Effector memory CD4-positive, alpha-beta T cell (primary cell): ENCODE results near the gene LTB.

Experiments
- DNase-seq, 3 donors: peaks; one replicate each; pipeline ENCODE4 v3.0.0-alpha.2; 2020
- H3K27ac ChIP-seq: 2 replicates; pipeline ENCODE4 v1.7.0; 2013; ENCODE audit warnings: mild to moderate bottlenecking, low read length, moderate library complexity; ENCODE audit not compliant: insufficient read depth, poor library complexity, severe bottlenecking
- H3K27me3 ChIP-seq: replicated peaks from 2 replicates; pipeline ENCODE4 v1.7.0; 2013; ENCODE audit warnings: mild to moderate bottlenecking, low read length; ENCODE audit not compliant: insufficient read depth, control insufficient read depth, poor library complexity, severe bottlenecking
- H3K36me3 ChIP-seq: 2 replicates; pipeline ENCODE4 v1.7.0; 2013; ENCODE audit warnings: mild to moderate bottlenecking, low read length, moderate library complexity; ENCODE audit not compliant: control insufficient read depth, insufficient read depth
- H3K4me1 ChIP-seq: 2 replicates; pipeline ENCODE4 v1.7.0; 2013; ENCODE audit warnings: low read length, mild to moderate bottlenecking; ENCODE audit not compliant: control insufficient read depth, insufficient read depth, poor library complexity, severe bottlenecking
- H3K4me3 ChIP-seq: 2 replicates; pipeline ENCODE4 v1.7.0; 2013; ENCODE audit warnings: low read length, low read depth, mild to moderate bottlenecking; ENCODE audit not compliant: insufficient read depth, poor library complexity, severe bottlenecking
- H3K9me3 ChIP-seq: 2 replicates; pipeline ENCODE4 v1.7.0; 2013; ENCODE audit warnings: mild to moderate bottlenecking, low read length, moderate library complexity; ENCODE audit not compliant: control insufficient read depth

LTB gene

DNA sequence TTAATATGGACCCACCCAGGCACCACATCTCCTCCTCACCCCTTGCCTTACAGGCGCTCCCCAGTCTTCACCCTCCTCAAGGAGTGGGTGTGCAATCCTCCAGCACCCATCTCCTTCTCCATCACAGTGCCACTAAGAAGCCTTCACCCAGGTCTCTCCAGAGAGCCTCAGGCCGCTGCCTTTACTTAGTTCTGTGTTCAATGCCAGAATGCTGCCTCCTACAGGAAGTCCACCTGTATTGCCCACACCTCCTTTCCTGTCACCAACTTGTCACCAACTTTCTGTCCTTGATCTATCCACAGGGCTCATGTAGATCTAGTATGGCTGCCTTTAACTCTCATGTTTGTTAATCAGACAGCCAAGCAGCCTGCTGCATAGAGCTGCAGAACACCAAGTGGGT lies 3.3 kb upstream of the LTB start:
- peak in 1 of 3 donors; percentile 28 for DNase-seq
- H3K36me3 ChIP-seq, result peaks cover 3% of the 10 kb centered on the region
- peaks cover 65% of the 10 kb centered on the region for H3K4me1 ChIP-seq
- no peaks in the 10 kb centered on the region for H3K27me3 ChIP-seq
- peak overlapping the region; percentile 95 for H3K27ac ChIP-seq
- no peaks in the 10 kb centered on the region for H3K9me3 ChIP-seq
- H3K4me3 ChIP-seq, result peak overlapping the region; percentile 12

DNA sequence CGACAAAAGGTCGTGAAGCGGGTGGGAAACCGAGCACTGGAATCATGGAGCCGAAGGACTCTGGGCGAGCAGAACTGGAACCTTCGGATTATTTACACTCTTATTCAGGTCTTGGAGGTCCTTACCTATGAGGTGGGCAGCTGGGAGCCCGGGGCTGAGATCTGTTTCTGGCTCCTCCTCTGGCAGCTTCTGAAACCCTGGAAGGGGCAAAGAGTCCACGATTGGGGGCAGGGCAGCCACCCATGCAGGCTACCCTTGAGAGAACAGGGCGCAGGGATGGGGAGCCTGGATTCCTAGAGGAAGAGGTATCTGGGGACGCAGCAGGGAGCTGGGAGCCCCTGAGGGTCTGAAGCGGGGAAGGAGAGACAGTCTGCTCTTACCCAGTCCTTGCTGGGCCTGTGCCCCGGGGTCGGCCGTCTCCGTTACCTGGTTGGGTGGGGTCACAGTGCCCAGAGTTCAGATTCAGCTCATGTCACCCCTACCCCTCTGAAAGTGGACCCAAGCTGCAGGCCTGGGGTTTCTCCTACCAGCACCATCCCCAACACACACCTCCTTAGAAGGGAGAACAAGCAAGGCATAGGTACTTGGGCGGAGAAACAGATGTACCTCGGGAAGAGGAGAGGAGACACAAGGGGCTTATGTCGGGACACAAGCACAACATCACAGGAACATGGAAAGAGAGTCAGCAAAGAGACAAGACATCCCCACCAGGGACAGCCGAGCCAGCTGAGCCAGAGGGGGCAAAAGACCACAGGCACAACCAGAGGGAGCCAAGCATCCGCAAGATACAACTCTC lies 592 bp downstream of the LTB start:
- H3K27ac ChIP-seq, result peak overlapping the region; percentile 95

DNA sequence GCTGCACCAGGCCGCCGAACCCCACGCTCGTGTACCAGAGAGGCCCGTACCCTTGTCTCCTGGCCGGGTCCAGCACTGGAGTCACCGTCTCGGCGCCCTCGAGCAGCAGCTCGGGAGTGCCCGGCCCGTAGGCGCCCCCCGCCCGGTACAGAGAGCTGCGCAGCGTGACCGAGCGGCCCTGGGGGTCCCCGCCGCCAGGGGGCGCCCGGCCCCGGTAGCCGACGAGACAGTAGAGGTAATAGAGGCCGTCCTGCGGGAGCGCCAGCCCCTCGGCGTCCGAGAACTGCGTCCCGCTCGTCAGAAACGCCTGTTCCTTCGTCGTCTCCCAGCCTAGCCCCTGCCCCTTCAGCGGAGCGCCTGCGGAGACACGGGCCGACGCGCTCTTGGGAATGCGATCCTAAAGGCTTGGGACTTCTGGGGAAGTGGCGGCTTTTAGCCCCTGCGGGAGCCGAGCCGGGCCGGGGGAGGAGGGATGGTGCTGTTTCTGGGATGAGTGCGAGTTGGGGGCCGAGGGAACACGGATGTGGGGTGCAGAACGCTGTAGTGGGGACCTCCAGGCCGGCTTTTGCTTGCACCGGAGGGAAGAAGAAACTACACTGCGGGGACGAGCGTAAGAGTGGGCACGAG lies 1.3 kb downstream of the LTB start:
- Histone ChIP-seq H3K9me3 (no peaks in the 10 kb centered on the region), H3K4me1 (peaks cover 70% of the 10 kb centered on the region), H3K36me3 (peaks cover 9% of the 10 kb centered on the region), H3K4me3 (peak overlapping the region; percentile 91), H3K27me3 (no peaks in the 10 kb centered on the region), H3K27ac (peak overlapping the region; percentile 95)
- peak; percentile 74 to 83 (median 75) for DNase-seq

More for the DNA sequence above, 592 bp downstream of the LTB start:
- peak overlapping the region; percentile 91 for H3K4me3 ChIP-seq
- DNase-seq, result no peak
- H3K36me3 ChIP-seq, result peaks cover 9% of the 10 kb centered on the region
- H3K9me3 ChIP-seq, result no peaks in the 10 kb centered on the region
- H3K27me3 ChIP-seq, result no peaks in the 10 kb centered on the region
- H3K4me1 ChIP-seq, result peaks cover 76% of the 10 kb centered on the region

DNA sequence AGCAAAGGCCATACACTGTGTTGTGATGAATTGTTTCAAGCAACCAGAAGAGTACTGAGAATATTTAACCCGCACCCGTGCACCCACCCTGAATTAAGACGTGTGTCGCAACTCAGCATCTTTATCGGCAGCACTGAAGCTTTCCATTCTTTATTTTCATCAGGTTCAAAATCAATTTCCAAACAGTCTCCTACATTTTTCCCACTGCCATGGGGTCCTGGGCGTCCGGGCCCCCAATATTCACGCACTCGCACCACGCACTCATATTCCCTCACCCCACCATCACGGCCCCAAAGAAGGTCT lies 1.8 kb downstream of the LTB start:
- DNase-seq, result no peak
- Histone ChIP-seq H3K27ac (peak overlapping the region; percentile 95), H3K27me3 (no peaks in the 10 kb centered on the region), H3K36me3 (peaks cover 9% of the 10 kb centered on the region), H3K9me3 (no peaks in the 10 kb centered on the region), H3K4me1 (peaks cover 64% of the 10 kb centered on the region), H3K4me3 (peak overlapping the region; percentile 91)

DNA sequence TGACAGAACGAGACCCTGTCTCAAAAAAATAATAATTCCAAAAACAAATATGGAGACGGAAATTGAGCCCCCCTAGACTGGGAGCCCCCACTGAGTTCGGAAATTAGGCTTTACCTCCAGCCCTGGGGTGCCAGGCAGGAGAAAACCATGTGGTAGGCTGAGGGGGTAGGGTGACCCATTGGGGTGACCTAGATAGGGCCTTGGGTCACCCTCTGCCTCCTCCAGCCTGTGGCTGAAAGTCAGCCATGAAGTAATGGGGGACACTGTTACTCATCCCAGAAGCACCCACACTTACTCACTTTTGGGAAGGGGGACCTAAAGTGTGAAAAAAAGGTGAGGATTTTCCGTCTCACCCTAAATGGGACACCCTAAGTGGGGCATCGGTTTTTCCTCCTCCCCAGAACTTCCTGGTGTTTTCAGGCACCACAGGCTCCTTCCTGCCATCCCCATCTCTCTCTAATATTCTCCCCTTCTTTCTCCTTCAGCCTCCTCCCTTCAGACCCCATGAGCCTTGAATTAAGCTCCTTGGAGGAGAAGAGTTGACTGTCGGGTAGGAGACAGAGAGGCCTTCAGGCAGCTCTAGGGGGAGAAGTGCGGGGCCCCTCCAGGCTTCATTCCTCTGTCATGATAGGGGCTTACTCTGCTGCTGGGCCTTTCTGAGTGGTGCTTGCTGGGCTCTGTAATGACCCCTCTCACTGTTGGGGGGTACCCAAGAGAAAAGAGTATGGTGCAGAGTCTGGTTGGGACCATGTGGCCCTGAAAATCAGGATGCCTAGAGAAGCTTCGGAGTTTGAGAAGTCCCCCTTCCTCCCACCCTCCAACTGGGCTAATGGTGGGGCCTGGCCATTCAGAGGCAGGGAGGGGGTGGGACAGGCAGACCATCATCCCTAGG lies 2.4 kb downstream of the LTB start:
- Histone ChIP-seq H3K36me3 (peaks cover 9% of the 10 kb centered on the region), H3K9me3 (no peaks in the 10 kb centered on the region), H3K27ac (peak overlapping the region; percentile 95), H3K4me3 (peak overlapping the region; percentile 91), H3K4me1 (peaks cover 64% of the 10 kb centered on the region), H3K27me3 (no peaks in the 10 kb centered on the region)
- DNase-seq, result peak in 1 of 3 donors; percentile 50

DNA sequence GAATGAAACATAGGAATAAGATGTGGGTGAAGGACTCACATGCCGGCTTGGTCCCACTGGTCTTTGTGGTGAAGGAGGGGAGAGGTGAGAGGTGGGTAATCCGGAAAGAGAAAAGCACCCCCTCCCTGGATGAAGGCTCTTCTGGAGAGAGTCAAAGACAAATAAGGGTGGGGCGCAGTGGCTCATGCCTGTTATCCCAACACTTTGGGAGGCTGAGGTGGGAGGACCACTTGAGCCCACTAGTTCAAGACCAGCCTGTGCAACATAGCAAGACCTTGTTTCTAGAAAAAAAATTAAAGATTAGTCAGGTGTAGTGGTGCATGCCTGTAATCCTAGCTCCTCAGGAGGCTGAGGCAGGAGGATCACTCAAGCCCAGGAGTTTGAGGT lies 3.1 kb downstream of the LTB start:
- peak overlapping the region; percentile 95 for H3K27ac ChIP-seq
- no peaks in the 10 kb centered on the region for H3K27me3 ChIP-seq
- H3K36me3 ChIP-seq, result peaks cover 9% of the 10 kb centered on the region
- peak overlapping the region; percentile 91 for H3K4me3 ChIP-seq
- no peaks in the 10 kb centered on the region for H3K9me3 ChIP-seq
- peaks cover 64% of the 10 kb centered on the region for H3K4me1 ChIP-seq
- no peak for DNase-seq

DNA sequence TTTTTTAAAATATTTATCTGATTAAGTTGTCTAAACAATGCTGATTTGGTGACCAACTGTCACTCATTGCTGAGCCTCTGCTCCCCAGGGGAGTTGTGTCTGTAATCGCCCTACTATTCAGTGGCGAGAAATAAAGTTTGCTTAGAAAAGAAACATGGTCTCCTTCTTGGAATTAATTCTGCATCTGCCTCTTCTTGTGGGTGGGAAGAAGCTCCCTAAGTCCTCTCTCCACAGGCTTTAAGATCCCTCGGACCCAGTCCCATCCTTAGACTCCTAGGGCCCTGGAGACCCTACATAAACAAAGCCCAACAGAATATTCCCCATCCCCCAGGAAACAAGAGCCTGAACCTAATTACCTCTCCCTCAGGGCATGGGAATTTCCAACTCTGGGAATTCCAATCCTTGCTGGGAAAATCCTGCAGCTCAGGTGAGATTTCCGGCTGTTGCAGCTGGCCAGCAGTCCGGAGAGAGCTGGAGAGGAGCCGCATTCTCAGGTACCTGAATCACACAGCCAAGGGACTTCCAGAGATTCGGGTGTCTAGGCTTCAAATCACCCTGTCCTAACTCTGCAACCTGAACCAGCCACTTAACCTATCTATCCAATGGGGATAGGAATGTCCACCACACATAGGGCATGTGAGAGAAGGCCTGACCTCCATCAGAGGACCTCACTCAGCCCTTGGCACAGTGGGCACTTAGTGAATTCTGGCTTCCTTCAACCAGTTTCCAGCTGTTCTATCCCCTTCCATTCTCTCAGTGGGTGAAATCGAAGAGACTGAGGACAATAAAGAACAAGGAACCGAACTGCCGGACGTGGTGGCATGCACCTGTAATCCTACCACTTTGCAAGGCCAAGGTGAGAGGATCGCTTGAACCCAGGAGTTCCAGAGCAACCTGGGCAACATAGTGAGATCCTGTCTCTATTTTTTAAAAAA lies 3.8 kb downstream of the LTB start:
- Histone ChIP-seq H3K4me1 (peaks cover 64% of the 10 kb centered on the region), H3K9me3 (no peaks in the 10 kb centered on the region), H3K27me3 (no peaks in the 10 kb centered on the region), H3K4me3 (peak overlapping the region; percentile 91), H3K27ac (peak overlapping the region; percentile 95), H3K36me3 (peaks cover 9% of the 10 kb centered on the region)
- DNase-seq, result no peak

DNA sequence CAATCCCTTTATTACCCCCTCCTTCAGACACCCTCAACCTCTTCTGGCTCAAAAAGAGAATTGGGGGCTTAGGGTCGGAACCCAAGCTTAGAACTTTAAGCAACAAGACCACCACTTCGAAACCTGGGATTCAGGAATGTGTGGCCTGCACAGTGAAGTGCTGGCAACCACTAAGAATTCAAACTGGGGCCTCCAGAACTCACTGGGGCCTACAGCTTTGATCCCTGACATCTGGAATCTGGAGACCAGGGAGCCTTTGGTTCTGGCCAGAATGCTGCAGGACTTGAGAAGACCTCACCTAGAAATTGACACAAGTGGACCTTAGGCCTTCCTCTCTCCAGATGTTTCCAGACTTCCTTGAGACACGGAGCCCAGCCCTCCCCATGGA lies 4.7 kb downstream of the LTB start:
- Histone ChIP-seq H3K27ac (peak overlapping the region; percentile 95), H3K4me1 (peaks cover 64% of the 10 kb centered on the region), H3K4me3 (peak overlapping the region; percentile 91), H3K36me3 (peaks cover 9% of the 10 kb centered on the region), H3K9me3 (no peaks in the 10 kb centered on the region), H3K27me3 (no peaks in the 10 kb centered on the region)
- no peak for DNase-seq

DNA sequence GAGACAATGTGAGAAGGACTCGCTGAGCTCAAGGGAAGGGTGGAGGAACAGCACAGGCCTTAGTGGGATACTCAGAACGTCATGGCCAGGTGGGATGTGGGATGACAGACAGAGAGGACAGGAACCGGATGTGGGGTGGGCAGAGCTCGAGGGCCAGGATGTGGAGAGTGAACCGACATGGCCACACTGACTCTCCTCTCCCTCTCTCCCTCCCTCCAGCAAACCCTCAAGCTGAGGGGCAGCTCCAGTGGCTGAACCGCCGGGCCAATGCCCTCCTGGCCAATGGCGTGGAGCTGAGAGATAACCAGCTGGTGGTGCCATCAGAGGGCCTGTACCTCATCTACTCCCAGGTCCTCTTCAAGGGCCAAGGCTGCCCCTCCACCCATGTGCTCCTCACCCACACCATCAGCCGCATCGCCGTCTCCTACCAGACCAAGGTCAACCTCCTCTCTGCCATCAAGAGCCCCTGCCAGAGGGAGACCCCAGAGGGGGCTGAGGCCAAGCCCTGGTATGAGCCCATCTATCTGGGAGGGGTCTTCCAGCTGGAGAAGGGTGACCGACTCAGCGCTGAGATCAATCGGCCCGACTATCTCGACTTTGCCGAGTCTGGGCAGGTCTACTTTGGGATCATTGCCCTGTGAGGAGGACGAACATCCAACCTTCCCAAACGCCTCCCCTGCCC lies 5.2 kb downstream of the LTB start:
- DNase-seq, result peak in 1 of 3 donors; percentile 52
- peak overlapping the region; percentile 91 for H3K4me3 ChIP-seq
- H3K27me3 ChIP-seq, result no peaks in the 10 kb centered on the region
- H3K9me3 ChIP-seq, result no peaks in the 10 kb centered on the region
- peaks cover 67% of the 10 kb centered on the region for H3K4me1 ChIP-seq
- H3K36me3 ChIP-seq, result peaks cover 9% of the 10 kb centered on the region
- peak overlapping the region; percentile 95 for H3K27ac ChIP-seq
